NCI-H146 (cell line): ENCODE measurements around the gene RASSF7.
A peak's percentile ranks its signal among the peaks of the same experiment; 100 is the strongest.
"Not testable (repeated sequence)": the region's sequence is repeated elsewhere in the genome, so short reads cannot be mapped to it uniquely, and the experiment has no call there.

Experiments
- DNase-seq: peaks from one replicate; lab custom pipeline; 2025; lab: John Stamatoyannopoulos, UW

RASSF7 gene

GRCh38 chr11:560305-561147, at the start of gene RASSF7, which contains the start of gene LMNTD2:
RASSF7 (plus strand) TSS chr11:560970; CDS start chr11:561769, 799 bp downstream.
LMNTD2 (minus strand) TSS chr11:560738; CDS start chr11:560716, 22 bp downstream.
- peak; percentile 92 for DNase-seq

DNA sequence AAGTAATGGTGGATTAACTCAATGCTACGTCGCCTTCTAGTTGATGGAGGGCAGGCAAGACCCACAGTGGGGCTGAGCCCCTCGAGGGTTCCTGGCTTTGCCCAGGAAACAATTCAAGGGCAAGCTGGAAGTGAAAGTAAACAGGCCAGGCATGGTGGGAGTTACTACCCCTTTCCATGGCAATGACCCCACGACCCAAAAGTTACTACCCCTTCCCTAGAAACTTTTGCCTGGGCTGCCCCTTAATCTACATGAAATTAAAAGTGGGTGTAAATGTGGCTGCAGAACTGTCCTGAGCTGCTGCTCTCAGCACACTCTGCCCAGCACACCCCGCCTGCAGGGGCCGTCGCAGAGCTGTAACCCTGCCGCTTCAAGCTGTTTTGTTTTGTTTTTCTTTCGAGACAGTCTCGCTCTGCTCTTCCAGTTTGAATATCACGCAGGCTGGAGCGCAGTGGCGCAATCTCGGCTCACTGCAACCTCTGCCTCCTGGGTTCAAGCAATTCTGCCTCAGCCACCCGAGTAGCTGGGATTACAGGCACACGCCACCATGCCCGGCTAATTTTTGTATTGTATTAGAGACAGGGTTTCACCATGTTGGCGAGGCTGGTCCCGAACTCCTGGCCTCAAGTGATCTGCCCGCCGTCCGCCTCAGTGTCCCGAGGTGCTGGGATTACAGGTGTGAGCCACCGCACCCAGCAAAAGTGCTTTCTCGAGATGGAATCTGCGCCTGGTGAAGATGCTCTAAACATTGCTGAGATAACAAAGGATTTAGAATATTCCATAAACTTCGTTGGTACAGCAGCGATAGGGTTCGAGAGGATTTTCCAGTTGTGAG, 47.8 kb upstream of the RASSF7 start:
- no peak for DNase-seq

- no peak for DNase-seq
Observed at GRCh38 chr11:514606-515005, 46.2 kb upstream of the RASSF7 start.

GRCh38 chr11:515131-515530, 45.6 kb upstream of the RASSF7 start:
- no peak for DNase-seq

GRCh38 chr11:516400-516799, 44.4 kb upstream of the RASSF7 start:
- no peak for DNase-seq

DNA sequence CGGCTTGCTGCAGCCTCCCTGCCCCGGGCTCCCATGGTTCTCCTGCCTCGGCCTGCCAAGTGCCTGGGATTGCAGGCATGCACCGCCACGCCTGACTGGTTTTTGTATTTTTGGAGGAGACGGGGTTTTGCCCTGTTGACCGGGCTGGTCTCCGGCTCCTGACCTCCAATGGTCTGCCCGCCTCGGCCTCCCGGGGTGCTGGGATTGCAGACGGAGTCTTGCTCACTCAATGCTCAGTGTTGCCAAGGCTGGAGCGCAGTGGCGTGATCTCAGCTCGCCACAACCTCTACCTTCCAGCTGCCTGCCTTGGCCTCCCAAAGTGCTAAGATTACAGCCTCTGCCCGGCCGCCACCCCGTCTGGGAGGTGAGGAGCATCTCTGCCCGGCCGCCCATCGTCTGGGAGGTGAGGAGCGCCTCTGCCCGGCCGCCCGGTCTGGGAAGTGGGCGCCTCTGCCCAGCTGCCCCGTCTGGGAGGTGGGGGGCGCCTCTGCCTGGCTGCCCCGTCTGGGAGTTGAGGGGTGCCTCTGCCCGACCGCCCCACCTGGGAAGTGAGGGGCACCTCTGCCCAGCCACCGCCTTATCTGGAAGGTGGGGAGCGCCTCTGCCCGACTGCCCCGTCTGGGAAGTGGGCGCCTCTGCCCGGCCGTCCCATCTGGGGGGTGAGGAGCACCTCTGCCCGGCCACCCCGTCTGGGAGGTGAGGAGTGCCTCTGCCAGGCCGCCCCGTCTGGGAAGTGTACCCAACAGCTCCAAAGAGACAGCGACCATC, 43.7 kb upstream of the RASSF7 start:
- not testable (repeated sequence) for DNase-seq

DNA sequence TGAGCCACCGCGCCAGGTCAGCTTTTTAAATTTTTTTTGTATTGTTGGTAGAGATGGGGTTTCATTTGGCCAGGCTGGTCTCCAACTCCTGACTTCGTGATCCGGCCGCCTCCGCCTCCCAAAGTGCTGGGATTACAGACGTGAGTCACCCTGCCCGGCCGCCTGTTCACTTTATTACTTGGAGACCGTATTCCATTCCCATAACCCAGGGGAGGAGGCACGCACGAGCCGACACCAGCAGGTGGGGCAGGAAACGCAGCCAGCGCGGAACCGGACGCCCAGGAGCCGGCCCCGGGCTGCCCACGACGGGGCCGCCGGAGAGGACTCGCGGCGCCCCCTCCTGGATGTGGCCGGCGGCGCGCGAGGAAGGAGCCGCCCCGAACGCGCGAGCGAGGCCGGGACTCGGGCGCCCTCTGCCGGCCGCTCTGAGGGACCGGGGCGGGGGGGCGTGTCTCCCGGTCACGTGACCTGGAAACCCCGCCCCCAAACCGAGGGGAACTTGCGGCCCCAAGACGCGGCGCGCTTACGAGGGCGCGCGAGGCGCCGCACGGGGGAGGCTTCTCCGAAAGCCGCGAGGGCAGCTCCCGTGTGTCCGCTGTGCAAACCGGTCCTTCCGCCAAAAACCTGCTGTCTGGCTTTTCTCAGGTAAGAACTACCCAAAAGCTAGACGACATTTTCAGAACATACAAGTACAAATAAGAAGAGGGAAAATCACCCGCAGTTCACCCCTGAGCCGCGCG, 42.1 kb upstream of the RASSF7 start:
- DNase-seq = peak; percentile 28

DNA sequence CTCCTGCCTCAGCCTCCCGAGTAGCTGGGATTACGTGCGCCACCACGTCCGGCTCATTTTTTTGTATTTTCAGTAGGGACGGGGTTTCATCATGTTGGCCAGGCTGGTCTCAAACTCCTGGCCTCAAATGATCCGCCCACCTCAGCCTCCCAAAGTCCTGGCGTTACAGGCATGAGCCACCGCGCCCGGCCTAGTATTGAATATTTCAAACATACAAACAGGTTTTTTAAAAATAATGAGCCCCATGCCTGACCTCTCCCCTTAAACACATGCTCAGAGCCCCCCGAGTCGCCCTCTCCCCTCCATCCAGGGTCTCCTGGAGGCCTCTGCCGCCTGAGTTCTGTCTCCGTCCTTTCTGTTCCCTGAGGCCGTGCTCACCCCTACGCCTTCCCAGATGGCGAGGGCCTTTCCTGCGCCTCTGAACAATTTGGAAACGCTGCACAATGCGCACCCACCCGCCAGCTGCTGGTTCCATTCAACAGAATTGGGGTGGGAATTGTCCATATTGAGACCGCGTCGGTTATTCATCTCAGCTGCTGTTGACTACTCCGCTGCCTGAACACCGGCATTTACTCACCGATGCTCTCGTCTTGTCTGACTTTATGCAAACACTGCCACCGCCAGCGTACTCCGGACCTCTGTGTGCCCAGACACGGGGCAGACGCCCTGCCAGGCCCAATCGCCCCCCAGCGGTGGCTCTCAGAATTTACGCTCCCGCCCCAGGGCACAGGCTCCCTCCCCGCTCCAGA, 40.2 kb upstream of the RASSF7 start:
- DNase-seq = no peak

GRCh38 chr11:521177-521688, 39.5 kb upstream of the RASSF7 start:
- DNase-seq = no peak

- no peak for DNase-seq
Observed at GRCh38 chr11:526192-526591, 34.6 kb upstream of the RASSF7 start.

- DNase-seq = no peak
Observed at GRCh38 chr11:528166-528814, 32.5 kb upstream of the RASSF7 start.

- DNase-seq = peak; percentile 82
Observed at GRCh38 chr11:528815-529727, 31.7 kb upstream of the RASSF7 start.

GRCh38 chr11:529728-530411, 30.9 kb upstream of the RASSF7 start:
- DNase-seq = no peak

DNA sequence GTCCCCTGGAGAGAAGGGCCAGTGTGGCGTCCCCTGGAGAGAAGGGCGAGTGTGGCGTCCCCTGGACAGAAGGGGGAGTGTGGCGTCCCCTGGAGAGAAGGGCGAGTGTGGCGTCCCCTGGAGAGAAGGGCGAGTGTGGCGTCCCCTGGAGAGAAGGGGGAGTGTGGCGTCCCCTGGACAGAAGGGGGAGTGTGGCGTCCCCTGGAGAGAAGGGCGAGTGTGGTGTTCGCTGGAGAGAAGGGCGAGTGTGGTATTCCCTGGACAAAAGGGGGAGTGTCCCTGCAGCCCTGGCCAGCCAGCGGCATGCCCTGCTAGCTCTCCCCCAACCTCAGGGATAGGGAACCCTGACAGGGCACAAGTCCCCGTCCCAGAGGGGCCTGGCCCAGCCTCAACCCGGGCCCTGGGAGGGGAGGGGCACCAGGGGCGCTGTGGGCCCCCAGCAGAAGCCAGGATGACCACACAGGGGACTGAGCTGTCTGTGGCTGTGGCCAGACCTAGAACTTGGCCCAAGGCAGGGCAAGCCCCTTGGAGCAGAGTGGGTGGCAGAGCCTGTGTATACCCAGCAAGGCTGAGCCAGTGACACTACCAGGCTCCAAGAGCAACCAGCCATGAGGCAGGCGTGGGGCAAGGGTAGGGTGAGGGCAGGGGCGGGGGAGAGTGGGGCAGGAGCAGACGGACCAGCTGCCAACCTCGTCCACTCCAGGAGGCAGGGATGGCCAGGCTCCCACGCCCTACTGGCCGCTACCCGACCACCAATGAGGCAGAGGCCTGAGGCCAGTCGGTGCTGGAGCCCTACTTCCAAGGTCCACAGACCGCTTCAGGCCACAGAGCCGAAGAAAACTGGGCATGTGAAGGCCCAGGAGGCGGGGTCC, 29.6 kb upstream of the RASSF7 start:
- DNase-seq = no peak

- no peak for DNase-seq
Observed at GRCh38 chr11:531919-532526, 28.7 kb upstream of the RASSF7 start.

- no peak for DNase-seq
Observed at GRCh38 chr11:532527-532985, 28.2 kb upstream of the RASSF7 start.
